GM23248 (cell line): Measurements from ENCODE around the gene FAT1.

Source experiments
- EZH2 ChIP-seq: fragments of 200-600 bp; sonication (generic); IDR thresholded peaks from 2 replicates; pipeline ENCODE4 v1.6.1; 2018; ENCODE audit warnings: antibody characterized with exemption, mild to moderate bottlenecking; ENCODE audit not compliant: insufficient read depth, poor library complexity, severe bottlenecking
- EZH2phosphoT487 ChIP-seq: fragments of 200-600 bp; sonication (generic); IDR thresholded peaks from 2 replicates; pipeline ENCODE4 v1.6.1; 2018; ENCODE audit warnings: antibody characterized with exemption, moderate library complexity, mild to moderate bottlenecking, low read depth; ENCODE audit not compliant: insufficient read depth

GRCh38 chr4:186729856-186730255, 6.2 kb upstream of the FAT1 start:
- TF ChIP-seq EZH2 (no peak), EZH2phosphoT487 (no peak)
